ENCODE measurements around the gene CDK9. TPM values are rescaled to one million over a fixed set of nuclear protein-coding genes. Genes with fewer than 3 reads are reported as not detected.
A peak's percentile ranks its signal among the peaks of the same experiment; 100 is the strongest.

CDK9 gene
- total and polyA plus RNA-seq, 10 of the 15 experiments (the other 5 are each of a cell fraction or from before 2014, with no cell fraction given), result 7.3 to 92.6 (median 51.6) TPM

DNA sequence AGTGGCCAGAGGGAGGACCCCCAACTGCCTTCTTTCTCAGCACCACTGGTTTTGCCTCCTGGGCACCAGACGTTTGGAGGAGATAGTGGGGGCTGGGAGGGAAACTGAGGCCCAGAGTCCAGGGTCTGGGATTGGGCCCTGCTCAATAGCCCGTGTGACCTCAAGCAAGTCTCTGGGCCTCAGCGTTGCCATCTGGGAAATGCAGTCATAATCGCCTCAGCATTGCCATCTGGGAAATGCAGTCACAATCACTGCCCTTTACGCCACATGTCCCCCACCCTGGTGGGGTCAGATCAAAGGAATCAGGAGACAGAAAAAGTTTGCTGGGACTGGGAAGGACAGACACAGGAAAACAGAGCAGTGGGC is 8.9 kb upstream of the CDK9 start:
- Histone ChIP-seq H3K4me3 (peak overlapping the region; percentile 100), H3K4me2 (ENCODE audit: control insufficient read depth, insufficient read depth) (peak overlapping the region; percentile 75)
- peak; percentile 43 for ATAC-seq
- TF ChIP-seq IKZF2 (IDR thresholded peaks at IDR 0.05) (no peak), HCFC1 (IDR thresholded peaks at IDR 0.05; ENCODE audit: low read length) (peak; percentile 49; the same call in 1 of the 2 replicates), GABPA (IDR thresholded peaks at IDR 0.05; ENCODE audit: low read depth) (no peak), EGR1 (IDR thresholded peaks at IDR 0.05; ENCODE audit: borderline replicate concordance in 1 of 2, low read depth in 2 of 2, low read length in 2 of 2) (no peak), NR2F1 (conservative IDR thresholded peaks at IDR 0.05) (0 out of 2 replicates have a peak, but pooled peaks have one; percentile 5), SPI1 (IDR thresholded peaks at IDR 0.05; ENCODE audit: borderline replicate concordance, insufficient read depth, low read depth, low read length) (no peak), PAX8 (IDR thresholded peaks at IDR 0.05) (no peak), HDAC6 (IDR thresholded peaks at IDR 0.05; ENCODE audit: unreplicated experiment) (no peak), CBX3 (IDR thresholded peaks at IDR 0.05; ENCODE audit: borderline replicate concordance, low read depth) (no peak), SMARCA5 (IDR thresholded peaks at IDR 0.05) (peak; percentile 92), SIX5 (IDR thresholded peaks at IDR 0.05; ENCODE audit: low read depth, low read length, severe bottlenecking) (peak; percentile 49), STAT1 (conservative IDR thresholded peaks at IDR 0.05) (peak; percentile 68; the same call in 1 of the 2 replicates), LARP7 (IDR thresholded peaks at IDR 0.05) (0 out of 2 replicates have a peak, but pooled peaks have one; percentile 70), MTA3 (IDR thresholded peaks at IDR 0.05; ENCODE audit: borderline replicate concordance, low read length) (no peak)
- TF ChIP-seq, protein P1, sequence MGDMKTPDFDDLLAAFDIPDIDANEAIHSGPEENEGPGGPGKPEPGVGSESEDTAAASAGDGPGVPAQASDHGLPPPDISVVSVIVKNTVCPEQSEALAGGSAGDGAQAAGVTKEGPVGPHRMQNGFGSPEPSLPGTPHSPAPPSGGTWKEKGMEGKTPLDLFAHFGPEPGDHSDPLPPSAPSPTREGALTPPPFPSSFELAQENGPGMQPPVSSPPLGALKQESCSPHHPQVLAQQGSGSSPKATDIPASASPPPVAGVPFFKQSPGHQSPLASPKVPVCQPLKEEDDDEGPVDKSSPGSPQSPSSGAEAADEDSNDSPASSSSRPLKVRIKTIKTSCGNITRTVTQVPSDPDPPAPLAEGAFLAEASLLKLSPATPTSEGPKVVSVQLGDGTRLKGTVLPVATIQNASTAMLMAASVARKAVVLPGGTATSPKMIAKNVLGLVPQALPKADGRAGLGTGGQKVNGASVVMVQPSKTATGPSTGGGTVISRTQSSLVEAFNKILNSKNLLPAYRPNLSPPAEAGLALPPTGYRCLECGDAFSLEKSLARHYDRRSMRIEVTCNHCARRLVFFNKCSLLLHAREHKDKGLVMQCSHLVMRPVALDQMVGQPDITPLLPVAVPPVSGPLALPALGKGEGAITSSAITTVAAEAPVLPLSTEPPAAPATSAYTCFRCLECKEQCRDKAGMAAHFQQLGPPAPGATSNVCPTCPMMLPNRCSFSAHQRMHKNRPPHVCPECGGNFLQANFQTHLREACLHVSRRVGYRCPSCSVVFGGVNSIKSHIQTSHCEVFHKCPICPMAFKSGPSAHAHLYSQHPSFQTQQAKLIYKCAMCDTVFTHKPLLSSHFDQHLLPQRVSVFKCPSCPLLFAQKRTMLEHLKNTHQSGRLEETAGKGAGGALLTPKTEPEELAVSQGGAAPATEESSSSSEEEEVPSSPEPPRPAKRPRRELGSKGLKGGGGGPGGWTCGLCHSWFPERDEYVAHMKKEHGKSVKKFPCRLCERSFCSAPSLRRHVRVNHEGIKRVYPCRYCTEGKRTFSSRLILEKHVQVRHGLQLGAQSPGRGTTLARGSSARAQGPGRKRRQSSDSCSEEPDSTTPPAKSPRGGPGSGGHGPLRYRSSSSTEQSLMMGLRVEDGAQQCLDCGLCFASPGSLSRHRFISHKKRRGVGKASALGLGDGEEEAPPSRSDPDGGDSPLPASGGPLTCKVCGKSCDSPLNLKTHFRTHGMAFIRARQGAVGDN (IDR thresholded peaks at IDR 0.05), result peak; percentile 30; the same call in 1 of the 2 replicates
- TF ChIP-seq, protein P2, sequence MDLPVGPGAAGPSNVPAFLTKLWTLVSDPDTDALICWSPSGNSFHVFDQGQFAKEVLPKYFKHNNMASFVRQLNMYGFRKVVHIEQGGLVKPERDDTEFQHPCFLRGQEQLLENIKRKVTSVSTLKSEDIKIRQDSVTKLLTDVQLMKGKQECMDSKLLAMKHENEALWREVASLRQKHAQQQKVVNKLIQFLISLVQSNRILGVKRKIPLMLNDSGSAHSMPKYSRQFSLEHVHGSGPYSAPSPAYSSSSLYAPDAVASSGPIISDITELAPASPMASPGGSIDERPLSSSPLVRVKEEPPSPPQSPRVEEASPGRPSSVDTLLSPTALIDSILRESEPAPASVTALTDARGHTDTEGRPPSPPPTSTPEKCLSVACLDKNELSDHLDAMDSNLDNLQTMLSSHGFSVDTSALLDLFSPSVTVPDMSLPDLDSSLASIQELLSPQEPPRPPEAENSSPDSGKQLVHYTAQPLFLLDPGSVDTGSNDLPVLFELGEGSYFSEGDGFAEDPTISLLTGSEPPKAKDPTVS (IDR thresholded peaks at IDR 0.05; ENCODE audit: low read depth, low read length), result no peak
- TF ChIP-seq, protein P3, sequence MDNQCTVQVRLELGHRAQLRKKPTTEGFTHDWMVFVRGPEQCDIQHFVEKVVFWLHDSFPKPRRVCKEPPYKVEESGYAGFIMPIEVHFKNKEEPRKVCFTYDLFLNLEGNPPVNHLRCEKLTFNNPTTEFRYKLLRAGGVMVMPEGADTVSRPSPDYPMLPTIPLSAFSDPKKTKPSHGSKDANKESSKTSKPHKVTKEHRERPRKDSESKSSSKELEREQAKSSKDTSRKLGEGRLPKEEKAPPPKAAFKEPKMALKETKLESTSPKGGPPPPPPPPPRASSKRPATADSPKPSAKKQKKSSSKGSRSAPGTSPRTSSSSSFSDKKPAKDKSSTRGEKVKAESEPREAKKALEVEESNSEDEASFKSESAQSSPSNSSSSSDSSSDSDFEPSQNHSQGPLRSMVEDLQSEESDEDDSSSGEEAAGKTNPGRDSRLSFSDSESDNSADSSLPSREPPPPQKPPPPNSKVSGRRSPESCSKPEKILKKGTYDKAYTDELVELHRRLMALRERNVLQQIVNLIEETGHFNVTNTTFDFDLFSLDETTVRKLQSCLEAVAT (IDR thresholded peaks at IDR 0.05), result 0 out of 2 replicates have a peak, but pooled peaks have one; percentile 15

More for the DNA sequence above, 8.9 kb upstream of the CDK9 start:
- no TSS peak for BruUV-seq (replicated peaks)
- CTCF ChIA-PET, result interaction anchor here (0.6 to 1.6 kb wide), 8 partner anchors 8 to 145 kb away, joined by 3 to 10 read pairs (median 4); partner anchors contain the start of gene TOR2A
- FAIRE-seq (no peak), DNase-seq (ENCODE audit: low read depth, low spot score) (no peak)
- SMC1A ChIA-PET (ENCODE audit: uncharacterized antibody, unreplicated experiment), result interaction anchor here (1.7 to 2.1 kb wide), 2 partner anchors 11 to 140 kb away, joined by 3 to 9 read pairs; partner anchors contain the start of gene ST6GALNAC4
- POLR2A ChIA-PET, result interaction anchor here (0.9 to 1.6 kb wide), 7 partner anchors 8 to 120 kb away, joined by 3 to 14 read pairs (median 7); partner anchors contain the start of genes CDK9 and FPGS
- Histone ChIP-seq H3K27me3 (replicated peaks in 1 of 2; ENCODE audit: control insufficient read depth in 2 of 2, insufficient read depth in 2 of 2, low read length in 1 of 2) (no peaks in the 10 kb centered on the region), H3K36me3 (ENCODE audit: control insufficient read depth in 2 of 2, insufficient read depth in 2 of 2, low read length in 1 of 2) (peaks cover 0 to 7% of the 10 kb centered on the region in 2 experiments; a peak in 1 of 4 replicates), H3K9ac (ENCODE audit: control insufficient read depth, insufficient read depth, low read length) (peak overlapping the region; percentile 64), H3K27ac (ENCODE audit: control insufficient read depth, insufficient read depth) (peak overlapping the region; percentile 76), H2AFZ (ENCODE audit: control insufficient read depth, low read depth, low read length) (no peak overlapping the region; the same call in 1 of the 2 replicates), H3K79me2 (ENCODE audit: control insufficient read depth, insufficient read depth, low read length) (peaks cover 36% of the 10 kb centered on the region), H4K20me1 (ENCODE audit: control insufficient read depth, insufficient read depth) (no peaks in the 10 kb centered on the region), H3K9me3 (replicated peaks; ENCODE audit: control insufficient read depth, insufficient read depth, low read length) (no peaks in the 10 kb centered on the region), H3K4me1 (ENCODE audit: control insufficient read depth, insufficient read depth, low read length) (peaks cover 23% of the 10 kb centered on the region)
- RAD21 ChIA-PET (ENCODE audit: unreplicated experiment), result interaction anchor here (1.2 to 2.3 kb wide), 4 partner anchors 8 to 129 kb away, joined by 4 to 14 read pairs (median 6); partner anchors contain the start of genes CDK9 and TOR2A
- intact Hi-C loops (cut with micrococcal nuclease; ENCODE audit: unreplicated experiment), result loop anchor here (2.0 kb wide), 1 partner anchor 42 kb away; the partner anchor contains the start of gene TOR2A
- in situ Hi-C loops (cut with MboI), result no loop called here
- WGBS (ENCODE audit: insufficient coverage, insufficient replicate concordance, low lambda C conversion rate, missing lambda C conversion rate), result 1% methylated on average over 5 of the region's 5 CpGs
